A549 treated with Mapracorat at 1 μM for 4 hours (cell line): ENCODE measurements around the gene TRIM60. TPM values are rescaled to one million over a fixed set of nuclear protein-coding genes. Genes with fewer than 3 reads are reported as not detected.

Experiments
- total RNA-seq: library from RNA; stranded (reverse); fragments of 200-300 nt; extraction: Qiagen RNA extraction; gene quantifications from 5 replicates; pipeline ENCODE4 v1.2.3, GENCODE V29; 2022

Gene TRIM60
- total RNA-seq = not detected in 5 replicates

GRCh38 chr4:165031436-165032211 is at the start of gene TRIM60:
Gene TRIM60, plus strand, starts transcription at chr4:165031999. Its CDS starts 8,074 bp downstream, at chr4:165040073.

DNA sequence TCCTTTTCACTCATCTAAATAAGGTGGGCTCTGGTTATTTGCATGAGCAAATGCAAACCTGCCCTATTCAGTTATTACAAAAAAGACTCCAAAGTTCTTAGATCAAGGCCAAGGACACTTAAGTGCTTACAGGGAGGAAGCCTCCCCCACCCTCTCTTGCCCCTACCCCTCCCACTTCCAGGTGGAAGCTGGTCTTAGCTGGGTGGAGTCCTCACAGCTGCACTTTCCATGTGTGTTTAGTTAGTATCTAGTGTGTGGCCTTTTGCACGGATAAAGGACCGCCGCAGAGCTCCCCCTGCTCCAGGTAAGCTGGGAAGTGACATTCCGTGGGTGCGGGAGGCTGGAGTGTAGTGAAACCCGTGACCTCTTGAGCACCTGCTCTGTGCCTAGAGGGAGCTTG is 21.8 kb downstream of the TRIM60 start, which contains the start of gene TRIM75:
TRIM75 (plus strand) TSS at position 222 of the 400 bp plus-strand sequence. CDS start 5,282 bp downstream, outside the sequence.

Other genes starting within 250 kb of the TRIM60 start
- not detected in 5 replicates for gene APELA, start 154.8 kb upstream of the TRIM60 start, total RNA-seq
- not detected in 5 replicates for gene TRIM61, start 54.3 kb upstream of the TRIM60 start, total RNA-seq
- not detected in 5 replicates for gene TRIM75, start 21.9 kb downstream of the TRIM60 start, total RNA-seq
- gene TMEM192, start 80.9 kb downstream of the TRIM60 start, total RNA-seq = 6.8 to 8.7 TPM (median 7.7 TPM) in 5 replicates
- 11.1 to 16.6 TPM (median 16.1 TPM) in 5 replicates for gene KLHL2, start 175.6 kb downstream of the TRIM60 start, total RNA-seq